HepG2 (cell line): Measurements from ENCODE around the gene AGBL1.

ENCODE experiments used
- PHF8 ChIP-seq: sonication (generic); formaldehyde crosslinking; IDR thresholded peaks from 2 replicates; pipeline ENCODE4 v1.5.0; 2020; ENCODE audit warnings: missing genetic modification reagents
- ZBTB33 ChIP-seq: sonication (generic); formaldehyde crosslinking; IDR thresholded peaks from 2 replicates; pipeline ENCODE4 v1.4.0; 2020; ENCODE audit warnings: missing genetic modification reagents

GRCh38 chr15:86690566-86690965 is 610.9 kb downstream of the AGBL1 start:
- TF ChIP-seq PHF8 (CRISPR knock-in tag) (no peak), ZBTB33 (no peak)
